HG03442 (cell line): Measurements from ENCODE around the gene TM9SF3.
"Not testable (repeated sequence)": the region's sequence is repeated elsewhere in the genome, so short reads cannot be mapped to it uniquely, and the experiment has no call there.

ENCODE experiments used
- ATAC-seq: cut with Tn5 transposase; IDR thresholded peaks from one replicate; pipeline ENCODE4 v1.9.1; 2021; ENCODE audit warnings: mild to moderate bottlenecking, moderate library complexity; ENCODE audit not compliant: unreplicated experiment

TM9SF3 gene

DNA sequence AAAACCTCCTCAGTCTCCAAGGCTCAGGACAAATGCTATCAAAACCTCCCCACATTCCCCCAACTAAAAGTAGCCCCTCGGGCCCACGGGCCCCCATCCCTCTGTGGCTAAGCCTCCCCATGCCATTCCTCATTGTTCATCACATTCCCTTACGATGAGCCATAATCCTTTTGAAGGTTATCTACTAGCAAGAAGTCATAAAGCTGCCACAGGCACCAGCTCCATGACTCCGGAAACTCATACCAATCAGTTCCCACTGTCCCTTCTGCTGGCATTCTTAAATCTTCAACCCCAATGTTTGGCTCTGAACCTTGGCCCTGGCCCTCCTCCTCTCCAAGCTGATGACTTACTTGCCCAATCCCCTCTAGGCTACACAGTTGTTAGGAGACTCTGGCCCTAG lies 19.4 kb upstream of the TM9SF3 start:
- ATAC-seq: no peak

DNA sequence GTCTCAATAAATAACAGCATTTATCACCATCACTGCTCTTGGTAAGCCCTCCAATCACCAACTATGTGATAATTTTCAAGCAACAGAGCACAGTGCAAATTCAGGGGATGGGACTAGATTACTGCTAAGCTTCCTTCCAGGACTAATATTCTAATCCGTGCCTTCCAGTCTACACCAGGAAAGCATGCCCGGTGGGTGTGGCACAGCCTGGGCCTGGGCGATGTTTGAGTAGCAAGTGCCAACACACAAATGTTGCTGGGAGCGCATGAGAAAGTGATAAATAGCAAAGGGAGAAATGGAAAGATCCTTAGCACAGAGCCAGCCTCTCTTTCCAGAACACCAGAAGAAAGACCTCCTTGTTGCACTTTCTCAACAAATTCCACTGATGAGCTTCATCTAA lies 13.5 kb upstream of the TM9SF3 start:
- no peak for ATAC-seq

DNA sequence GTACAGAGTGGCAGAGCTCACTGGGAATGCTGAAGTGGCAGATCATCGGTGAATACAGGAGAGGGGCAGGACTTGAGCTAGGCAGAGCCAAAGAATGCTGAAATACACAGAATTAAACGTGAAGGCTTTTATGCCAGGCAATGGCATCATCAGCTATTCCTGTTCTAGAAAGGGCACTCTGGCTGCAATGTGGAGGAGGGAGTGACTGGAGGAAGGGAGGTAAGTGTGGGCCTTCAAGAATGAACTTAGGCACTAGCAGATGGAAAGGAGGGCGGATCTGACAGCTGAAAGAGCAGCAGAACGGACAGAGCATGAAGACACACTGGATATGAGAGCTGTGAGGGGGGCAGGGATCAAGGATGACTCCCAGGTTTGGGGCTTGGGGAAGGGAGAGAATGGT lies 12.0 kb upstream of the TM9SF3 start:
- ATAC-seq: no peak

DNA sequence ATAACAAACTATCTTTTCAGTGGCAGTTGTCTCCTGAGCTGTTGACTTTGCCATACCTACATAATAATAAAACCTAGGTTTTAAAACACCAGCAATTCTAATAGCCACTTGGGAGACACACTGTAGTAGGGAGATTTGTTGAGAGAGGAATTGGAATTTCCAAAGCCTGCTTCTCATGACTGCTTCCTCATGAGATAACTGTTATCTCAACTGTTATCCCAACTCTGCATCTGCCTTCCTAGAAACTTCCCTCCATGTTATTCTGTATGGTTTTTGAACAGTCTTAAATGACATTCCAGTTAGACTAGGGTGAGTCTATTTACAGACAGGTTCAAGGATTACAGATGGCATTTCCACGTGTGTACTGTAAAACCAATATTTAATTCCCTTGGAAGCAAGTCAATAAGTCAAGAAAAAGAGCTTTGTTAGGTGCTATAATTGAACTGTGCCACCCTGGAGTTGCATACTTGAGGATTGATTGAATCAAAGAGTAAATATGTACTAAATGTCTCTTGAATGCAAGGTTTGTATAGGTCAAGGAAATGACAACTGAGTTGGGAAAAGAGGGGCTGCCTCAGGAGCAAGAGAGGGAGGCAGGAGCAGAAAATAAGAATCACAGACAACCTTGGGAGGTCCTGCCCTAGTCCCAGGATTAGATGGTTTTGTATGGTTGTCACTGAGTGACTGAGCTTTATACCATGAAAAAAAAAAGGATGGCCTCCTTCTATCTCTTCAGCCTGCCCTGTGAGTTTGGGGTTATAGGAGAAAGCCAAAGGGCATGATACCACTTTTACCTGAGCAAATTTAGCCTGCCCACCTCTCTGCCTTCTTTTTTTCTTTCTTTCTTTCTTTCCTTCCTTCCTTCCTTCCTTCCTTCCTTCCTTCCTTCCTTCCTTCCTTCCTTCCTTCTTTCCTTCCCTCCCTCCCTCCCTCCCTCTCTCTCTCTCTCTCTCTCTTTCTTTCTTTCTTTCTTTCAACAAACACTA lies 9.9 kb upstream of the TM9SF3 start:
- no peak for ATAC-seq

DNA sequence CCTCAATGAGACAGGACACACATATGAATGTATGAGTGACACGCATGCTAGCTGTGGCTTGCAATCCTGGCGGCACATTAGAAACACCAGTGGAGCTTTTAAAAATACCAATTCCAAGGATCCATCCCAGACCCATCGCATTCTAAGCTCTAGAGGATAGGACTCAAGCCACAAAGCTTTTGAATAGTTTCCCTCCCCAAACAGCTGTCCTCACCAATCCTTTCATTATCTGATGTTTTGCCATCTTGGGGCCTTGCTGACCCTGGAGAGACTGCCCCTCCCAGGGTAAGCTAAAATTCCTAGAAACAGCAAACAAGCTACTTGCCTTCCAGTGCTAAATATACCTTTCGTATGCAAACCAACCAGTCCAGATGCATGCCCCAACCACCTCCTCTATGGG lies 8.9 kb upstream of the TM9SF3 start:
- no peak for ATAC-seq

DNA sequence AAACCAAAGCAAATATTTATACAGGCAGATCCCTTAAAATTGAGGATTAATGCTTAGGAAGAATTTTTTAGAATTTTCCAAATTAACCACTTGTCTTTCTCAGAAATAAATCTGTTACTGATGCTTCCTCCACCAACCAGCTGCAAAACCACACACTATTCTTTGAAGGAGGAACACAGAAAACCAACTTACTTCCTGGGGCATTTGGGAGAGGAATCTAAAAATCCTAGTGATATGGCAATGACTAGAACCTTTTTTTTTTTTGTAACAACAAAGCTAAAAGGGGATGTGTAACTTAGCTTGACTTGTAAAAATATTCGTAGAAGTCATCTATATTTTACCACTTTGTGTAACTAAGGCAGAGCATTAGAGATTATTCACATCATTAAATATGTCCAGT lies 5.1 kb upstream of the TM9SF3 start:
- no peak for ATAC-seq

DNA sequence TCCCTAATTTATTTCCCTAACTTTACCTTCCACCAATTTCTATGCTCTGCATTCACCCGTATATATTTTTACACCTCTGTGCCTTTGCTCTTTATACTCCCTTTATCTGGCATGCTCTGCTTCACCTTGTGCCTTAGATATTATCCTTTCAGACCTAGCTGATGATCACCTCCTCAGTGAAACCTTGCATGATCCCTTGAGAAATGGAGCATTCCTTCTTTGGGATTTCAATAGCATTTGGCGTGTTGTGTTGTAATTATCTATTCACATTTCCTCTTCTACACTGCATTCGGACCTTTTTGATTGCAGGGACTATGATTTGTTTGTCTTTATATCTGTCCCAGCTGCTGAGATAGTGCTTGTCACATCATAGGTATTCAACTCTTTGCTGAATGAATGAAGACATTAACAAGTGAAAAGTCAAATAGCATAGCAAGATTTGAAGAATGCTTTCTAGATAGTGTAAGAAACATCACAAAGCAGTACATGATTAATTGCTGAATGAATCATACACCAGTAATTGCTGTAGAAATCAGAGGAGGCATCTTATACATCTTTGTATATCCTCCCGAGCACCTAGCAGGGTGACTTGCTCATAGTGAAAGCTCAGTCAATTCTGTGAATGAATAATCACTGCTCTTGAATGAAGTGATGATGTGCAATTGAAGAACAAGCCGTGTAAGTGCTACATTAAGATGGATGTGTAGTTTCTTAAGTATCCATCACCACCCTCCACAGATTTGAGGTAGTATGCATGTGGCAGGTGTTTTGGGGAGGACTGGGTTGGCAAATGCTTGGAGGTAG lies 2.0 kb upstream of the TM9SF3 start:
- peak; percentile 34 for ATAC-seq

DNA sequence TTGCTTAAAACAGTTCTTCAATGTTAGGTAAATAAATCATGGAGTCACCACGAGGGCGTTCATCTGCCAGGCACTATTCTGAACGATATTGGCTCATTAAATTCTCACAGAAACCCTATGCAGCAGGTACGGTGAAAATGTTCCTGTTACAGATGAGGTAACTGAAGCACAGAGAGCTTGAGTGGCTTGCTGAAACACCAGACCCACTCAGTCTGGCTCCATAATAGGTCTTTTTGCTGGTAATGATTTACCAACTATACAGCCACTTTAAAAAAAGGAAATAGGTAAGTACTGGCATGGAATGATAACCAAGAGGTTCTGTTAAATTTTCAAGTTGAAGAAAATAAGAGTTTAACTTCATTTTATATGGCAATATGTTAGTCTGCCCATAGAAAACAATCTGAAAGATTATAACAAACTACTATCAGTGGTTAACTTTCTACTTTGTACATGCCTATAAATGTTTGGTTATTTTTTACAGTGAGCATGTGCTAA lies 1.3 kb upstream of the TM9SF3 start:
- ATAC-seq: no peak

DNA sequence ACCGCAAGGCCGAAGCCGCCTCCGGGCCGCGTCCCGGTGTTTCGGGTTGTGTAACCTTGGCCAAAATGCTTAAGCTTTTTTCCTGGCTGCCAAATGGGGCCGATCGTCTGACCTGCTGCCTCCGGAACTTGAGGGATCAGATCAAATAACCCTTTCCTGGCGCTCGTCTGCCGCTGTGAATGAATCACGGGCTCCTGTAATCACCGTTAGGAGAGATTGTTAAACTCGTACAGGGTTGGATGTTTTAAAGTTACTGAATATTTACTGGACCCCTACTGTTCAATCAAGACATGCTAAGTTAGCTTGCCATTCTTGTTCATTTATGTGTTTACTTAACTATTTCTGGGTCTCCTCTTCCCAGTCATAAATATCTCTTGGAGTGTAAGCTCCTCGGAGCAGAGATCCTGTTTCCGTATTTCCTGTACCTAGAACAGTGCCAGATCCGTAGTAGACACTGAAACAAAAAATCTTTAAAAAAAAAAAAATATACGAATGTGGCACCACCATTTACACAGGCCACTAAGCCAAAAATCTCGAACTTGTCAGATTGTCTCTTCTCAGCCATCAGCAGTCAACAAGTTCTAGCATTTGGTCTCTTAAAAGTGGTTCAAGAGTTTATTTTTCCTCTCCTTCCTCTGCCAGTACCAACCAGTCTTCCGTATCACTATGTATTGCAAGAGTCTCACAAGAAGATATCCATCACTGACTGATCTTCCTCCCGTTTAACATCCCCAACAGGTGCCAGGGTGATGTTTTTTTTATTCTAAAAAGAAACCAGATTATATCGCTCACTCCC lies 650 bp upstream of the TM9SF3 start:
- ATAC-seq: no peak

DNA sequence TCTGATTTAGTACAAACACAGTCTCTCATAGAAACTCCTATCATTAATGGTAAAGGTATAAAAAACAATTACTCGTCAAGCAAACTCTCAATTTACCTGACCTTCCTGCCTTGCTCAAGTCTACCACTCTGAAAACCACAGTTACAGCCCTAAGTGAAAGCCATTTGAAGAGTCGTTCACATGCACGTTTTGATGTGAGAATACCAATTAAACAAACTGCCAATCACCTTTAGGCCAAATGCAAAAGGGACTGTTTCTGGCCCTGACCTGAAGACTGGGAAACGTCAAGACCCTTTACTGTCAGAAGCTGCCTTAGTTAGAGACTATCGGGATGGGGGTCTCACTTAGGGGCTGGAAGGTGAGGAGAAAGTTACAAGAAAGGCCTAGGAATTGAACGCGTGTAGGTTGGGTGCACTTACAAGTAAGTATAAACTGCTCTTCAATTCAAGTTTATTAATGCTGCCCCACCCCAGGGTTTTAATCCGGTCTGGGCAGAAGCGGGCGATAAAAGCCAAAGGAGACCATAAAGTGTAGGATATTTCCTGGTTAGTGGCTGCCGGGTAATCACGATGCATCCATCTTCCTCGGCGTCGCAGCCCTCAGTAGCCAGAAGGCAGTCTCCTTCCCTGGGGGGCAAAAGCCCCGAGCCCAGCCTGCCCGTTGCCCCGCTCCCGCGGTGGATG lies 935 bp downstream of the TM9SF3 start:
- peak; percentile 18 for ATAC-seq

DNA sequence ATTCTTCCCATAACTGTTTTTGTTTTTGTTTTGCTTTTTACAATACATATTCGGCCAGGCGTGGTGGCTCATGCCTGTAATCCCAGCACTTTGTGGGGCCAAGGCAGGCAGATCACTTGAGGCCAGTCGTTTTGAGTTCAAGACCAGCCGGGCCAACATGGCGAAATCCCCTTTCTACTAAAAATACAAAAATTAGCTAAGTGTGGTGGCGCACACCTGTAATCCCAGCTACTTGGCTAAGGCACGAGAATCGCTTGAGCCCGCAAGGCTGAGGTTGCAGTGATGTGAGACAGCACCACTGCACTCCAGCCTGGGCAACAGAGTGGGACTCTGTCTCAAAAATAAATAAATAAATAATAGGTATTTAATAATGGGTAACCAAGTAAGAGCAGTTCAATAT lies 2.3 kb downstream of the TM9SF3 start:
- ATAC-seq: no peak

DNA sequence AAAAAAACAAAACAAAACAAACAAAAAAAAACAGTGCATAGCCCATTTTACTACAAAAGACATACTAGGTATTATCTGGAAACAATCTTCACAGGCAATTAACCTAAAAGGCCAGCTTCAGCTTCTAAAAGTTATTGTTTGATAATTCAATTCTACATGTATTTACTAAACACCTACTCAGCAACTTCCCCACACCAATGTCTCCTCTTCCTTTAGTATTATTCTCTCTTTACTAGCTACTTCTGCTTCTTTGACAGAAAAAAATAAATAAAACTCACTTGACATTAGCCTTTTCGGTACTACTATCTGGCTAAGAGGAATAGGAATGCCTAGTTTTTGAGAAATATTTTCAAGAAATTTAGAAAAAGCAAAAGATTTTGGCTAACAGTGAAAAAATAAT lies 2.8 kb downstream of the TM9SF3 start:
- ATAC-seq: no peak

DNA sequence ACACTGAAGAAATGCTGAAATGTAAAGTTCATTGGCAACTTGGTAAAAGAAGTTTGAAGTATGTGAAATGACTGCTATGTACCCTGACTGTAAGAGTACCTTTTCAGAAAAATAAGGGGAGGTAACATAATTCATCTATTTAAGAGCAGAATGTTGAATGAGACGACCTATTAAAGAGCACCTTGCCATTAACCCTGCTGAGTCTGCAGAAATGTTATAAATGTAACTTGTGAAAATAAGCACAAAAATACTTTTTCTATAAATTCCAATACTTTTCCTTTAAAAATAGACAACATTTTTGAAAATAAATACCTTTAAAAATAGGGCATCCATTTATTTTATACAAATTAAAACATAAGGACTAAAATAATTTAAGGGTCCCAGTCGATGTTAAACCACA lies 7.7 kb downstream of the TM9SF3 start:
- no peak for ATAC-seq

DNA sequence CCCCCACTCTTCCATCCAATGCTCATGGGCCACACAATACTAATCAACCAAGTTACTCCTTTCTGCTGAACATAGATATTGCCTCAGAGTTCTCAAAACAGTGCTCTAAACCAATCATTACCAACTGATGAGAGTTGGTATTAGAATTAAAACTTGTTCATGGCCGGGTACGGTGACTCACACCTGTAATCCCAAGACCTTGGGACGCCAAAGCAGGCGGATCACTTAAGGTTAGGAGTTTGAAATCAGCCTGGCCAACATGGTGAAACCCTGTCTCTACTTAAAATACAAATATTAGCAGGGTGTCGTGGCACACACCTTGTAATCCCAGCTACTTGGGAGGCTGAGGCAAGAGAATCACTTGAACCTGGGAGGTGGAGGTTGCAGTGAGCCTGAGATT lies 8.2 kb downstream of the TM9SF3 start:
- no peak for ATAC-seq

DNA sequence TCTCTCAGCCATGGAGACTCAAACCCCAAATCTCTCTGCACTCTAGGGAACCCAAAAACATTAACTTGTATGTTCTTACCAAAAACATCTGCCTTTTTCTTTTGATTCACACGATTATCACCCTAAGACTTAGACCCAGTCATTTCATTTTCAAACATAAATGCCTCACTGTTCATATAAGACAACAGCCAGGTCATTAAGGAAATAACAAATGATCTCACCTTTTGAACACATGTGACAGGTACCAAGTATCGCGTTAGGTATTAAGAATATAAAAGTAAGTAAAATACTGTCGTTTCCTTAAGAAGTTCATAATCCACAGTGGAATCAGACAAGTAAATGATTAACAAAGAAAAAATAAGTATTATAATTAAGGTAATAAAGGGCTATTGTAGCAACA lies 8.8 kb downstream of the TM9SF3 start:
- ATAC-seq: no peak

DNA sequence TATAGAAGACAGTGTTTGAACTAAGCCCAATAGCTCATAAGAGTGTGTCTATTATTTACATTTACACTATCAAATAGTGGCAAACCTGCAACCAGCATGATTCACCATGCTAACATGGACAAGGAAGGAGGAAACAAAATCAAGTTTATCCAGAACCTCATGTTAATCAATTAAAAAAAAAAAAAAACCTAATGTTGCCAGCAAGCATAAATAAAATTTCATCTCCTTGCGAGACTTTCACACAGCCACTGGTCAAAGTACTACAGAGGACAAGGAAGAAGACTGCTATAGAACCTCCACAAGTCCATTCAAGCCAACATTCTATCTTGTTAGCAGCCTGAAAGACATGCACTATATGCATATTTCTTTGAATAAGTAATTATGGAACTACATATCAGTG lies 9.7 kb downstream of the TM9SF3 start:
- no peak for ATAC-seq

DNA sequence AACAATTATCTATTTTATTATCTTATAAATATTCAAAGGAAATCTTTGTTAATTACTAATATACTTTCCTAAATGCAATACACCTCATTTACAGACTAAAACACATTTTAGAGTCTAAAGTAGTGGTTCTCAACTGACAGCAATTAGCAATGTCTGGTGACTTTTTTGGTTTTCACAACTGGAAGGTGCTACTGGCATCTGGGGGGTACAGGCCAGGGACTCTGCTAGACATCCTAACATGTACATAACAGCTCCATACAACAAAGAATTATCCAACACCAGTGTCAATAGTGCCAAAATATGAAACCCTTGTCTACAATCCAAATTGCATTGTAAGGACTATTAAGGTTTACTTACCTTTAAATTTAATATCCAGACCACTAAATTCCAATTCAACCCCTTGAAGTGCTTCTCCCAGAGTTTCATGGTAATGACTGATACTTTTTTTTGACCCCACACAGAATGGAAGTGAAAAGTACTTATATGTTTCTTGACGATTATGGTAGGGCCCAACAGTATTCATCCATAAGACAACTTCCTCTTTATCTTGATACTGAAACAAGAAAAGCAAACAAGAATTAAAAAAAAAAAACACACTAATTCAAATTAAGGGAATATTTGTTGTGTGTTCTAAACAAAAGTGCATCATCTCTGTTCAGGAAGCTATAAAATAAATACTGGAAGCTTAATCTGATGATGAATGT lies 10.4 kb downstream of the TM9SF3 start:
- no peak for ATAC-seq

DNA sequence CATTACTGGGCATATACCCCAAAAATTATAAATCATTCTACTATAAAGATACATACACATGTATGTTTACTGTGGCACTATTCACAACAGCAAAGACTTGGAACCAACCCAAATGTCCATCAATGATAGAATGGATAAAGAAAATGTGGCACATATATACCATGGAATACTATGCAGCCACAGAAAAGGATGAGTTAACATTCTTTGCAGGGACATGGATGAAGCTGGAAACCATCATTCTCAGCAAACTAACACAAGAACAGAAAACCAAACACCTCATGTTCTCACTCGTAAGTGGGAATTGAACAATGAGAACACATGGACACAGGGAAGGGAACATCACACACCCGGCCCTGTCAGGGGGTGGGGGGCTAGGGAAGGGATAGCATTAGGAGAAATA lies 12.2 kb downstream of the TM9SF3 start:
- not testable (repeated sequence) for ATAC-seq

DNA sequence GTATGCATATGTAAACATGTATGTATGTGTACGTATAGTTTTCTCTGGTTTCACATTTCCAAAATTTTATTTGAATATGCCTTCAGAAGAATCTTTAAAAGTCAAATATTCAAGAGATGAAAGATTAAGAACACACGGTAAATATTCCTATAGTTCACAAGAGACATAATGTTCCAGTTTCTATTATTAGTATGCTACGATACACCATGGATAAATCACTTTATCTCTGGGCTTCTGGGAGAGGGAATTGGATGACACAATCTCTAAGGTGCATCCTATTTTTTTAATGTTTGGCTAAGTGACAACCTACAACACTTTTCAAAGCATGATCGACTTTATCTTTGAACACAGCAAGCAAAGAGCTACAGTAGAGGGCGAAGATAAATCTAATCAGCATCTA lies 13.8 kb downstream of the TM9SF3 start:
- no peak for ATAC-seq
